Small intestine (tissue), 16 donors: ENCODE data around the gene SLC2A3. TPM values are rescaled to one million over a fixed set of nuclear protein-coding genes. Genes with fewer than 3 reads are reported as not detected.
"Not testable (repeated sequence)": the region's sequence is repeated elsewhere in the genome, so short reads cannot be mapped to it uniquely, and the experiment has no call there.

Source experiments
- DNase-seq, 2 donors: peaks; one replicate each; pipeline versions ENCODE4 v3.0.0 to v3.0.0-alpha.2; 2013
- FAIRE-seq: peaks from 2 replicates; lab custom pipeline; 2012; peaks lifted over from hg19 to GRCh38; lab: Jason Lieb, UNC
- H3K27ac ChIP-seq, 3 donors: one replicate each; pipeline ENCODE4 v1.5.1; 2013; ENCODE audit warnings: low read length in 2 of 3, mild to moderate bottlenecking in 2 of 3, control low read depth in 1 of 3, inconsistent platforms in 1 of 3, low read depth in 1 of 3, moderate library complexity in 1 of 3
- H3K27me3 ChIP-seq, 3 donors: one replicate each; pipeline ENCODE4 v1.6.1; 2013; ENCODE audit warnings: low read length in 3 of 3, inconsistent platforms in 1 of 3; ENCODE audit not compliant: control insufficient read depth in 3 of 3, insufficient read depth in 3 of 3
- H3K36me3 ChIP-seq, 3 donors: one replicate each; pipeline ENCODE4 v1.6.1; 2013; ENCODE audit warnings: low read length in 3 of 3, inconsistent platforms in 1 of 3, low read depth in 1 of 3, mild to moderate bottlenecking in 1 of 3, moderate library complexity in 1 of 3; ENCODE audit not compliant: control insufficient read depth in 3 of 3, insufficient read depth in 2 of 3
- H3K4me1 ChIP-seq, 3 donors: one replicate each; pipeline ENCODE4 v1.6.1; 2013; ENCODE audit warnings: low read length in 2 of 3, inconsistent platforms in 1 of 3, low read depth in 1 of 3, mild to moderate bottlenecking in 1 of 3, moderate library complexity in 1 of 3; ENCODE audit not compliant: control insufficient read depth in 3 of 3, insufficient read depth in 2 of 3
- H3K4me3 ChIP-seq, 3 donors: one replicate each; pipeline ENCODE4 v1.5.1; 2013; ENCODE audit warnings: low read length in 3 of 3, control low read depth in 1 of 3, inconsistent platforms in 1 of 3, low read depth in 1 of 3, mild to moderate bottlenecking in 1 of 3, moderate library complexity in 1 of 3
- H3K9me3 ChIP-seq, 2 donors: one replicate each; pipeline ENCODE4 v1.6.1; 2013; ENCODE audit warnings: low read depth in 1 of 2, low read length in 1 of 2; ENCODE audit not compliant: control insufficient read depth in 2 of 2, insufficient read depth in 1 of 2
- WGBS, 3 donors: extraction: QIAGEN DNeasy Blood & Tissue Kit; methylation state at CpG; one replicate each; pipeline ENCODE4 v1.1.7; 2013; 5-methylcytosine and 5-hydroxymethylcytosine counted together
- long read RNA-seq, 10 donors: transcript quantifications; one replicate each; lab custom pipeline, GENCODE V29; 2026
- polyA plus RNA-seq, 4 donors: library from polyadenylated mRNA; stranded (reverse) in 3 of 4; unstranded in 1 of 4; fragments of 200-250 nt in 3 of 4; fragments of 120-200 nt in 1 of 4; gene quantifications; one replicate each; pipeline versions ENCODE4 v1.2.1 to v1.2.3, GENCODE V29; 2013
- donor health status: healthy with polysubstance abuse.
- donor health status: control.
- donor health status: control.
- donor health status: Bipolar disorder and iron deficiency.
- donor health status: healthy.

The SLC2A3 gene
- polyA plus RNA-seq: 10 to 100 TPM in 1 of 4 donors, 1 to 10 TPM in 2, under 1 TPM in 1; 0.89 to 18.1 (median 4.8) TPM
- long read RNA-seq, donor 1, partial matches to known transcripts: 0 of 1 reads
- long read RNA-seq, donor 1, other reads (novel, unspliced or antisense): 0 of 1 reads
- long read RNA-seq, donor 2, partial matches to known transcripts: 0 of 2 reads
- long read RNA-seq, donor 2, other reads (novel, unspliced or antisense): 0 of 2 reads
- long read RNA-seq, donor 3, partial matches to known transcripts: 0 of 4 reads
- long read RNA-seq, donor 3, other reads (novel, unspliced or antisense): 0 of 4 reads
- long read RNA-seq, donor 4: 0 reads
- long read RNA-seq, donor 5: 0 reads
- long read RNA-seq, donor 6, partial matches to known transcripts: 0 of 1 reads
- long read RNA-seq, donor 6, other reads (novel, unspliced or antisense): 0 of 1 reads
- long read RNA-seq, donor 7: 0 reads
- long read RNA-seq, donor 8, partial matches to known transcripts: 0 of 4 reads
- long read RNA-seq, donor 8, other reads (novel, unspliced or antisense): 0 of 4 reads
- long read RNA-seq, donor 9: 0 reads
- long read RNA-seq, donor 10, partial matches to known transcripts: 0 of 1 reads
- long read RNA-seq, donor 10, other reads (novel, unspliced or antisense): 0 of 1 reads

DNA sequence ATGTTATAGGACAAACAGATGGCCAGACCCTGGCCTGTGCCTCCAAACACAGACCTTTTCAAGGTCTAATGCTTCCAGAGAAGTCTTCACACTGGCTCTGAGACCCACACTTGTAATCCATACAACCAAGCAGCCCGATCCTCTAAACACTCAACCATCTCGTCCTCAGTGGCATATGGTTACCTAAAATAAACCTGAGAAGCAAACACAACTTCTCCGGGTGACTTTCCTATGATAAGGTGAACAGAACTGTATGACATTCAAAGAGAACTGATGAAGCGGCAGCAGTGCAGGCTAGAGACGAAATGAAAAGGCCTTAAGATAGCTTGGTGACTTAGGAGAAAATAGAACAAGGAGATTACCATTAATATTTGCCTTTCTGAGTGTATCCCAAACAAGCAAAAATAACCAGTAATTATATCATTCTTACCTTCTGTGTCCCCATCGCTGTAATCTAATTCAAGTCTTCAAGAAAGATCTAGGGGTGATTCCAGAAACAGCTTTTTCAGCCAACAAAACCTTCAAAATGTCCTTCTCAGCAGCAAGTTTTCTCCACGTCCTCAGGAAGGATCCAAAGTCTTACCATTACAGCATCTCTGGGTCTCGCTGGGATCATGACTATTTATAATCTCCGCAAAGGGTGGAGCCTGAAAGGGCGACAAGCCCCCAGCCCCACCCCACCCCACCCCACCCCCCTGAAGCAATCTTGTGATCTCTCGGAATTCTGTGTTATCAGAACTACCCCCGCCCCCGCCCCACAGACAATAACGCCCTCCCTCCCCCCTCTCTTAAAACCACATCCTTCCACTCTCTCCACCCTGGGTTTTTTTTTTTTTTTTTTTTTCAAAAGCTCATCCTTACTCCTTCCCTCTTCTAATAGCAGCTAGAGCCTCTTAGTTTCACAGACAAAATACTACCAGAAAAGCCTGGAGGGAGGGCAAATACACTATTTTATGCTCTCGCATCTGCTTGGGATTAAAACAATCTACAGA, at the start of gene SLC2A3:
Gene SLC2A3 (minus strand): TSS at position 598 of the 992 bp plus-strand sequence. CDS start 153 bp downstream, at position 445.
- Histone ChIP-seq H3K4me1 (peaks cover 0 to 5% (median 0%) of the 10 kb centered on the region in 3 donors), H3K27ac (peak within 1 kb of the TSS; percentile 50 to 82 (median 74)), H3K9me3 (no peaks in the 10 kb centered on the region), H3K4me3 (peak within 1 kb of the TSS; percentile 46 to 68 (median 47)), H3K27me3 (peaks cover 0 to 3% (median 0%) of the 10 kb centered on the region in 3 donors), H3K36me3 (peaks cover 0 to 6% (median 0%) of the 10 kb centered on the region in 3 donors)
- DNase-seq (peak; percentile 48 to 58), FAIRE-seq (no peak)
- 6 to 15% (median 12%) methylated on average over 15 of the region's 15 CpGs for WGBS, 3 donors

DNA sequence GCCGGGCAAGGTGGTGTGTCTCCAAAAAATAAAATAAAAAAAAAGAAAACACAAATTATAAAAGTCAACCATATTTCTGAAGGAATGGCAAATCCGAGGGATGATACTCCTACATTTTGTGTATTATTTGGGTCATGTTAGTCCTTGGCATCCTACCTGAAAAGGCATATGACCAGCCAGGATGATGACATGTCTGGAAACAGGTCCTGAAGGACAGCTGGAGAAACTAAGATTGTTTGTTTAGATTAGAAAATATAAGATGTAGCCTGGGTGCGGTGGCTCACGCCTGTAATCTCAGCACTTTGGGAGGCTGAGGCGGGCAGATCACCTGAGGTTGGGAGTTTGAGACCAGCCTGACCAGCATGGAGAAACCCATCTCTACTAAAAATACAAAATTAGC, 48.9 kb upstream of the SLC2A3 start:
- H3K27ac ChIP-seq: no peak overlapping the region
- H3K9me3 ChIP-seq: no peaks in the 10 kb centered on the region
- no peaks in the 10 kb centered on the region for H3K27me3 ChIP-seq
- 85 to 91% (median 89%) methylated on average over 5 of the region's 5 CpGs for WGBS, 3 donors
- H3K4me3 ChIP-seq: no peak overlapping the region
- DNase-seq (no peak), FAIRE-seq (no peak)
- no peaks in the 10 kb centered on the region for H3K4me1 ChIP-seq
- H3K36me3 ChIP-seq: no peaks in the 10 kb centered on the region

DNA sequence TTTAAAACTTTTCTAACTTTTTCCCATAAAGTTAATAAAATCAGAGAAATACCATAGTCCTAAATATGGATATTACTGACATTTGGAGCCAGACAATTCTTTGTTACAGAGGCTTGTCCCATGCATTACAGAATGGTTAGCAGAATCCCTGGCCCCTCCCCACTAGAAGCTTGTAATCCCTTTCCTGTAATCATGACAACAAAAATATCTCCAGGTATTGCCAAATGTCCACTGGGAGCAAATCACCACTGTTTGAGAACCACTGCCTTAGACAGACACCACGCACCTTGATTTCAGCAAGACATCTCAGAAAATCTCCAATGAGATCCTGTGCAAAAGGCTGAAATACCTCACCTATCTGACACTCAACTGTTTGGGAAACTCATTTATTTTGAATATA, 47.5 kb upstream of the SLC2A3 start:
- H3K27me3 ChIP-seq, H3K9me3 ChIP-seq, DNase-seq, H3K4me1 ChIP-seq, H3K4me3 ChIP-seq, H3K36me3 ChIP-seq, H3K27ac ChIP-seq, FAIRE-seq: not testable (repeated sequence)
- WGBS, 3 donors: 72 to 90% (median 89%) methylated on average over 1 of the region's 1 CpG

DNA sequence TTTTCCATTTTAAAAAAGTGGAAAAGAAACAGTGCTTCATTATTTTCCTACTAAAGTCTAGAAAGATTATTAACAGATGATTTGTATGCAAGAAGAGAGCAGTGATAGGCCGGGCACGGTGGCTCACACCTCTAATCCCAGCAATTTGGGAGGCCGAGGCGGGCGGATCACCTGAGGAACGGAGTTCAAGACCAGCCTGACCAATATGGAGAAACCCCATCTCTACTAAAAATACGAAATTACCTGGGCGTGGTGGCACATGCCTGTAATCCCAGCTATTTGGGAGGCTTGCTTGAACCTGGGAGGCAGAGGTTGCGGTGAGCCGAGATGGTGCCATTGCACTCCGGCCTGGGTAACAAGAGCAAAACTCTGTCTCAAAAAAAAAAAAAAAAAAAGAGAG, 47.0 kb upstream of the SLC2A3 start:
- DNase-seq, H3K4me3 ChIP-seq, FAIRE-seq, H3K27ac ChIP-seq, H3K27me3 ChIP-seq, H3K4me1 ChIP-seq, H3K36me3 ChIP-seq, H3K9me3 ChIP-seq: not testable (repeated sequence)
- WGBS, 3 donors: 89 to 91% (median 90%) methylated on average over 10 to 11 of the region's 11 CpGs

DNA sequence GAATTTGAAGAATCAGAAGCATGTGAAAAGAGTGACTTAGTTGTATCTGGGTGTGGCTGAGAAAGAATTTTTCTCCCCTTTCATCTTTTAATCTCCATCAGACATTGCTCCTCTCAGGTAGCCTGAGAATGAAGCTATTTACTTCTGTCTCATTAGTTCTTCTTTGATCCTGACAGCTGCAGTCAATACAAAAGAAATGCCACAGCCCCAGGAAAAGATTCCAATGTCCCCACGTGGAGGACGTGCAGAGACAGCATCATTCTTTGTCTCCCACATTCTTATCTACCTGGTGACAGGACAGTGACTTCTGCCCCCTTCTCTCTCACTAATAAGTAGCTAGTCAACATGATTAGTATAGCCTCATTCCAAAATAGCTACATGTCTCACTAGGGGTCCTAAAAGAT, 46.3 kb upstream of the SLC2A3 start:
- not testable (repeated sequence) for DNase-seq, H3K9me3 ChIP-seq, H3K27me3 ChIP-seq, FAIRE-seq, H3K4me1 ChIP-seq, H3K36me3 ChIP-seq, H3K4me3 ChIP-seq, H3K27ac ChIP-seq
- 14 to 35% (median 25%) methylated on average over 2 of the region's 2 CpGs for WGBS, 3 donors

DNA sequence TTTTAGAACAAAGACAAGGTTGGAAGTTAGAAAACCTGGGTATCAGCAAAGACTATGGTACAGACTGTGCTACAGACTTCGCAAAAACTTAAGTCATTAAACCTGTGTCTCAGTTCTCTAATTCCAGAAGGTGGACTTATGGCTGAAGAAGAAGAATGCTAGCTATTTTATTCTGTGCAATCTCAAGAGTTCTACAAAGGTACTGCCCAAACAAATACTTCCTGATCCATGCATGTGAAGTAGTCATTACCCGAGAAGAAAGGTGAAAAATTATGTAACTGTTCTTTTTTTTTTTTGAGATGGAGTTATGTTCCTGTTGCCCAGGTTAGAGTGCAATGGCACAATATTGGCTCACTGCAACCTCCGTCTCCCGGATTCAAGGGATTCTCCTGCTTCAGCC, 45.5 kb upstream of the SLC2A3 start:
- Histone ChIP-seq H3K27ac (no peak overlapping the region), H3K27me3 (no peaks in the 10 kb centered on the region), H3K4me1 (no peaks in the 10 kb centered on the region), H3K36me3 (no peaks in the 10 kb centered on the region), H3K4me3 (no peak overlapping the region), H3K9me3 (no peaks in the 10 kb centered on the region)
- FAIRE-seq (no peak), DNase-seq (no peak)
- 75 to 92% (median 84%) methylated on average over 4 of the region's 4 CpGs for WGBS, 3 donors

DNA sequence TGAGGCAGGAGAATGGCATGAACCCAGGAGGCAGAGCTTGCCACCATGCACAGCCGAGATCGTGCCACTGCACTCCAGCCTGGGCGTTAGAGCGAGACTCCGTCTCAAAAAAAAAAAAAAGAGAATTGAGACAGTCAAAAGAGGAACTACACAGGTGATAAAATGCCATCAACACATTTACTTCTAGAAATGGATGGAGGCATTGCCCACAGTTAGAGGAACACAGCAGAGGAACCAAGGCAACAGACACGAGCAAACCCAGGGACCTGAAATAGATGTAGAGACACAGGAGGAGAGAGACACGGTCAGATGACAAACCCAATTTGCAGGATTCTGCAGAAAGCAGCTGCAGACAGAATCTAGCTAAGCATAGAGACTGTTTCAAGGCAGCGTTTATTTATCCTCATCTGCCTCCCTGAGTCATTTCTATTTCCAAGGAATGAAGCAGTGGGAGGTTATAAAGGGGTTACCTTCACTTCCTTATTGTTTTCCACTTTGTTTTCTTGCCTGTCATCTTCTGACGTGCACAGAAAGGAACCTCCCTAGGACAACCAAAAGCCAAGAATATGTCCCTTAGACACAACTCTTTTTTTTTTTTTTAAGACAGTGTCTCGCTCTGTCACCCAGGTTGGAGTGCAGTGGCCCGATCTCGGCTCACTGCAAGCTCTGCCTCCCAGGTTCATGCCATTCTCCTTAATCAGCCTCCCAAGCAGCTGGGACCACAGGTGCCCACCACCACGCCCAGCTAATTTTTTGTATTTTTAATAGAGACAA, 41.6 kb upstream of the SLC2A3 start:
- H3K4me1 ChIP-seq, DNase-seq, FAIRE-seq, H3K9me3 ChIP-seq, H3K36me3 ChIP-seq, H3K27me3 ChIP-seq, H3K27ac ChIP-seq, H3K4me3 ChIP-seq: not testable (repeated sequence)
- WGBS, 3 donors: 65 to 70% (median 68%) methylated on average over 11 of the region's 13 CpGs
